CMK (cell line): ENCODE measurements around the gene CTIF.

Experiments used
- DNase-seq: peaks from one replicate; pipeline ENCODE4 v3.0.0-alpha.2; 2010; ENCODE audit warnings: low read depth

CTIF gene

GRCh38 chr18:48835745-48836170 lies 296.9 kb downstream of the CTIF start:
- DNase-seq: no peak

GRCh38 chr18:48836231-48836805 lies 297.5 kb downstream of the CTIF start:
- no peak for DNase-seq

- DNase-seq: no peak
These were observed 298.2 kb downstream of the CTIF start for GRCh38 chr18:48836806-48837615.

- DNase-seq: no peak
These were observed 298.8 kb downstream of the CTIF start for GRCh38 chr18:48837676-48838075.

- no peak for DNase-seq
These were observed 299.4 kb downstream of the CTIF start for GRCh38 chr18:48838166-48838775.

GRCh38 chr18:48838921-48839818 lies 300.3 kb downstream of the CTIF start:
- DNase-seq: no peak

- no peak for DNase-seq
These were observed 301.1 kb downstream of the CTIF start for GRCh38 chr18:48839819-48840490.

GRCh38 chr18:48840491-48840877 lies 301.7 kb downstream of the CTIF start:
- DNase-seq: no peak

- no peak for DNase-seq
These were observed 302.8 kb downstream of the CTIF start for GRCh38 chr18:48841381-48842258.

GRCh38 chr18:48842259-48843061 lies 303.6 kb downstream of the CTIF start:
- no peak for DNase-seq

- DNase-seq: no peak
These were observed 304.3 kb downstream of the CTIF start for GRCh38 chr18:48843162-48843561.

- no peak for DNase-seq
These were observed 304.8 kb downstream of the CTIF start for GRCh38 chr18:48843596-48843995.

- DNase-seq: no peak
These were observed 305.4 kb downstream of the CTIF start for GRCh38 chr18:48844271-48844670.

GRCh38 chr18:48845174-48845573 lies 306.3 kb downstream of the CTIF start:
- DNase-seq: no peak

- DNase-seq: no peak
These were observed 307.6 kb downstream of the CTIF start for GRCh38 chr18:48846423-48846932.

- no peak for DNase-seq
These were observed 309.1 kb downstream of the CTIF start for GRCh38 chr18:48847807-48848486.

- DNase-seq: no peak
These were observed 309.9 kb downstream of the CTIF start for GRCh38 chr18:48848641-48849143.

- DNase-seq: no peak
These were observed 312.2 kb downstream of the CTIF start for GRCh38 chr18:48850822-48851598.
